HFFc6 (cell line): Measurements from ENCODE around the gene LUZP2. TPM values are rescaled to one million over a fixed set of nuclear protein-coding genes. Genes with fewer than 3 reads are reported as not detected.
"Not testable (repeated sequence)": the region's sequence is repeated elsewhere in the genome, so short reads cannot be mapped to it uniquely, and the experiment has no call there.

ENCODE experiments used
- DNase-seq: peaks from one replicate; pipeline ENCODE4 v3.0.0-alpha.2; 2018
- H3K27ac Mint-ChIP-seq: 2 replicates; pipeline ENCODE4 v1.8.0; 2020; ENCODE audit warnings: mild to moderate bottlenecking, mixed read lengths
- H3K27me3 Mint-ChIP-seq: 2 replicates; pipeline ENCODE4 v1.8.0; 2021; ENCODE audit warnings: mild to moderate bottlenecking, moderate library complexity, mixed read lengths; ENCODE audit not compliant: insufficient read depth
- H3K36me3 Mint-ChIP-seq: 2 replicates; pipeline ENCODE4 v1.8.0; 2021; ENCODE audit warnings: low read depth, mixed read lengths
- H3K4me1 Mint-ChIP-seq: 2 replicates; pipeline ENCODE4 v1.8.0; 2020; ENCODE audit warnings: low read depth, mixed read lengths
- H3K4me3 Mint-ChIP-seq: 2 replicates; pipeline ENCODE4 v1.8.0; 2020; ENCODE audit warnings: mild to moderate bottlenecking, moderate library complexity, mixed read lengths
- H3K9me3 Mint-ChIP-seq: 2 replicates; pipeline ENCODE4 v1.8.0; 2020; ENCODE audit warnings: mild to moderate bottlenecking, mixed read lengths
- total RNA-seq, 6 experiments: library from RNA; stranded (reverse); fragmentation: NEBNext Ultra II Directional; extraction: Animal tissue kit (Norgen Biotek cat#: 25700); gene quantifications; 2 replicates in 1 of 6; 3 replicates in 5 of 6; pipeline ENCODE4 v1.2.3, GENCODE V29; 2021
- TF ChIP-seq, protein P1 (sequence below): fragments of 200-600 bp; sonication (generic); IDR thresholded peaks from 2 replicates; pipeline ENCODE4 v1.5.0; 2021; ENCODE audit warnings: antibody characterized with exemption, mild to moderate bottlenecking

Gene LUZP2
- total RNA-seq, 6 experiments from 2014 or later: not detected

DNA sequence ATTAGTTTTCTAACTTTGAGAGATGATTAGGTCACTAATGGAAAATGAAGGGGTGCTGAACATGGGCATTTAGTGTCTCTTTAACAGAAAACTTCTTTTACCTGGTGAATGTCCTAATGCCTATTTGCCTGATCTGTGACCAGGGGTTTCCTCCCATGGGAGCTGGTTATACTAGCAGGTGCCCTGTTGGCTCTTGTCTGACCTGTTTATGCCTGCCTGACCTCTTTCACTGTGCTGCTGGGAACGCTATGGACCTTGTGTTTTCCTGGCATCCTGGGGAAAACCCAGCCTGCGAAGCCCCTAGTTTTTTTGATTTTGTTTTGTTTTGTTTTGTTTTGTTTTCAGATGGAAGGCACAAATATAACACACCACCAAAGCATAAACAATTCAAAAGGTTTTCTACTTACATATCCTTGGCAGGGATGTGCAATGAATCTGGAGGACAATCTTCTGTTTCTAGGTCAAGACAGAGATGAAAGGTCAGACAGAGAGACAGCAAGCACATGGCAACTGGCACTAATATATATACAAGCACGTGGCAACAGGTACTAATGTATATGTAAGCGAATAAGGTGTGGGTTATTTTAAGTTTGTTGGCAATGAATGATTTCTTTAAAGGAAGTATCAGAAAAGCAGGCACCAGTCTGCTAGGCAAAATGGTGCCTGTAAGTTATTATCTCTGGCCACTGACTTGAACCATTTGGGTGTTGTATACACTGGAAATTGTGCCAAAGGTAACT lies 390.2 kb downstream of the LUZP2 start:
- DNase-seq: no peak
- H3K4me1 Mint-ChIP-seq: no peaks in the 10 kb centered on the region
- no peaks in the 10 kb centered on the region for H3K36me3 Mint-ChIP-seq
- H3K27ac Mint-ChIP-seq: no peak overlapping the region
- peaks cover 19% of the 10 kb centered on the region for H3K9me3 Mint-ChIP-seq
- TF ChIP-seq, protein P1, sequence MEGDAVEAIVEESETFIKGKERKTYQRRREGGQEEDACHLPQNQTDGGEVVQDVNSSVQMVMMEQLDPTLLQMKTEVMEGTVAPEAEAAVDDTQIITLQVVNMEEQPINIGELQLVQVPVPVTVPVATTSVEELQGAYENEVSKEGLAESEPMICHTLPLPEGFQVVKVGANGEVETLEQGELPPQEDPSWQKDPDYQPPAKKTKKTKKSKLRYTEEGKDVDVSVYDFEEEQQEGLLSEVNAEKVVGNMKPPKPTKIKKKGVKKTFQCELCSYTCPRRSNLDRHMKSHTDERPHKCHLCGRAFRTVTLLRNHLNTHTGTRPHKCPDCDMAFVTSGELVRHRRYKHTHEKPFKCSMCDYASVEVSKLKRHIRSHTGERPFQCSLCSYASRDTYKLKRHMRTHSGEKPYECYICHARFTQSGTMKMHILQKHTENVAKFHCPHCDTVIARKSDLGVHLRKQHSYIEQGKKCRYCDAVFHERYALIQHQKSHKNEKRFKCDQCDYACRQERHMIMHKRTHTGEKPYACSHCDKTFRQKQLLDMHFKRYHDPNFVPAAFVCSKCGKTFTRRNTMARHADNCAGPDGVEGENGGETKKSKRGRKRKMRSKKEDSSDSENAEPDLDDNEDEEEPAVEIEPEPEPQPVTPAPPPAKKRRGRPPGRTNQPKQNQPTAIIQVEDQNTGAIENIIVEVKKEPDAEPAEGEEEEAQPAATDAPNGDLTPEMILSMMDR: no peak
- H3K27me3 Mint-ChIP-seq: no peaks in the 10 kb centered on the region
- no peak overlapping the region for H3K4me3 Mint-ChIP-seq

DNA sequence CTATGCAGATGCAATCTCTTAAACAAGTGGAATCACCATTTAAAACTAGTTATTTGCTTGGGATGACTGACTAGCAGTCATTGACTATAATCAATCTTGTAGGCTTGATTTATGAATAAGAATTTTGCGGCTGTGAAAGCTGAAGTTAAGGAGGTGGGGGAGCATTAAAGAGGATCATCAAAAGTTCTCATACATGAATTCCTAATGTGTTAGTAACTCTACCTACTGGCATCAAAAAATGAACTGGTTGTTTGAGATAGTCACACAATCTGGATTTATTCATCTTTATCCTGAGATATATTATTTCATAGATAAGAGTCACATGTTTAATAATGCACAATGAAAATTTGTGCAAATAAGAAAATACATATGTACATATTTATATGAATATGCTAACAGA lies 393.6 kb downstream of the LUZP2 start:
- TF ChIP-seq, protein P1: no peak
- H3K4me3 Mint-ChIP-seq: no peak overlapping the region
- H3K27me3 Mint-ChIP-seq: no peaks in the 10 kb centered on the region
- DNase-seq: no peak
- H3K27ac Mint-ChIP-seq: no peak overlapping the region
- H3K9me3 Mint-ChIP-seq: peaks cover 11% of the 10 kb centered on the region
- no peaks in the 10 kb centered on the region for H3K4me1 Mint-ChIP-seq
- H3K36me3 Mint-ChIP-seq: no peaks in the 10 kb centered on the region

DNA sequence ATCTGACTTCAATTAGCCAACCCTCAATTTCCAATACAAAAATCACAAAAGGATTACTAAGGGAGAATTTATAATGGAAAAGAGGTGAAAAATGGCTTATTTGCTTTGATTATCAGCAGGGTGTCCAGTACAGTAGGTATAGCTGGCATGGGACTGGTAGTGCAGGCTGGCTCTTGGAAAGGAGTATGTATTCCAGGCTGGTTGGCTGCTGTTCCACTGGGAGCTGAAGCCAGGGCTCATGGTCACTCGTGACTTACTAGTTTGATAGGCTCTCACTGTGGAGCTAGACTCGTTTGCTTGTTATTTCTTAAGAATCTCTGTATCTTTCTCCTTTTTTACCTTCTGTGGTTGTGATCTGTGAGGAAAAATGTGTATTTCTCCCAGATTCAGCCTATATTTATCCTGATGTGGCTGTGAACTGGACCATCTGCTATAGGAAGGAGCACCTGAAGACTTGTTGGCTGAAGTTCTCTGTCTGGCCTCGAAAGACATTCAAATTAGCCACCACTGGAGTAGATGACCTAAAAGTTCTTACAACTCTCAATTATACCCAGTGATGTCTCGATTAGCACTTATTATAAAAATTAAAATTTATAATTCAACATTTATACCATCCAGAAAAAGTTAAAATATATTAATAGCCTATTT lies 395.1 kb downstream of the LUZP2 start:
- H3K4me1 Mint-ChIP-seq, H3K4me3 Mint-ChIP-seq, DNase-seq, H3K27ac Mint-ChIP-seq, H3K36me3 Mint-ChIP-seq, H3K27me3 Mint-ChIP-seq: not testable (repeated sequence)
- peaks cover 19% of the 10 kb centered on the region for H3K9me3 Mint-ChIP-seq

DNA sequence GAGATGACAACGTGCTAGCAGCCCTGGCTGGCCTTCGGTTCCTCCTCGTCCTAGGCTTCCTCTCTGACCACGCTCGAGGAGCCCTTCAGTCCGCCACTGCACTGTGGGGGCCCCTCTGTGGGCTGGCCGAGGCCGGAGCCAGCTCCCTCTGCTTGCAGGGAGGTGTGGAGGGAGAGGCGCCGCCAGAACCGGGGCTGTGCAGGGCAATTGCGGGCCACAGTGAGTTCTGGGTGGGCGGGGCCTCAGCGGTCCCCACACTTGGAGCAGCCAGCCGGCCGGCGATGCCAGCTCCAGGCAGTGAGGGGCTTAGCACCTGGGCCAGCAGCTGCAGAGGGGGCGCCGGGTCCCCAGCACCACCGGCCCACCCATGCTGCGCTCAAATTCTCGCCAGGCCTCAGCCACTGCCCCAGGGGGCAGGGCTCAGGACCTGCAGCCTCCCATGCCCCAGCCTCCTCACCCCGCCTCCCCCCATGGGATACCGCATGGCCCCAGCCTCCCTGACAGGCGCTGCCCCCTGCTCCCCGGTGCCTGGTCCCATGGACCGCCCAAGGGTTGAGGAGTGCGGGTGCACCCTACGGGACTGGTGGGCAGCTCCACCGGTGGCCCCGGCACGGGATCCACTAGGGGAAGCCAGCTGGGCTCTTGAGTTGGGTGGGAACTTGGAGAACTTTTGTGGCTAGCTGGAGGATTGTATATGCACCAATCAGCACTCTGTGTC lies 399.4 kb downstream of the LUZP2 start:
- DNase-seq: no peak
- H3K4me1 Mint-ChIP-seq: no peaks in the 10 kb centered on the region
- peaks cover 30% of the 10 kb centered on the region; the same call in 1 of the 2 replicates for H3K9me3 Mint-ChIP-seq
- no peak overlapping the region for H3K4me3 Mint-ChIP-seq
- H3K36me3 Mint-ChIP-seq: no peaks in the 10 kb centered on the region
- TF ChIP-seq, protein P1: no peak
- H3K27ac Mint-ChIP-seq: no peak overlapping the region
- H3K27me3 Mint-ChIP-seq: no peaks in the 10 kb centered on the region

DNA sequence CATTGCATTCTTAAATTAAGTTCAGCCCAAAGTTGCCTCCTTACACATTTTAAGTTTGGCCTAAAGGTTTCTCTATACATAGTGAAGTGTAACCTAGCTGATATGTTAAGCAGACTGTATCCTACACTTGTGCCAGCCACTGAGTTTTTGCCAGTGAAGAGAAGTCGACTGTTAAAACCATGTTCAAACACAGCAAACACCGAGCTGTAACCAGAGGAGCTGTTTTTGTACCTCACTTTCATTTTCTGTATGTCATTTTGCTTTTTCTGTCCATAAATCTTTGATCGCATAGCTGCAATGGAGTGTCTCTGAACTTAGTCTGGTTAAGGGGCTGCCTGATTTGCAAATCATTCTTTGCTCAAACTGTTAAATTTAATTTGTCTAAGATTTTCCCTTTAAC lies 403.7 kb downstream of the LUZP2 start:
- no peaks in the 10 kb centered on the region for H3K36me3 Mint-ChIP-seq
- H3K27me3 Mint-ChIP-seq: no peaks in the 10 kb centered on the region
- no peak overlapping the region for H3K4me3 Mint-ChIP-seq
- peaks cover 32% of the 10 kb centered on the region; the same call in 1 of the 2 replicates for H3K9me3 Mint-ChIP-seq
- no peaks in the 10 kb centered on the region for H3K4me1 Mint-ChIP-seq
- H3K27ac Mint-ChIP-seq: no peak overlapping the region
- TF ChIP-seq, protein P1: no peak
- no peak for DNase-seq
